HCT116 (cell line): ENCODE results near the gene ACSL3.

ENCODE experiments used
- CTCF ChIP-seq, 3 experiments: fragments of 200-600 bp in 1 of 3; sonication (generic) in 1 of 3; IDR thresholded peaks in 2 of 3; conservative IDR thresholded peaks in 1 of 3; 2 replicates each; pipeline ENCODE4 v1.5.1; 2012 to 2017; ENCODE audit warnings: low read depth in 2 of 3, low read length in 2 of 3, antibody characterized with exemption in 1 of 3, borderline replicate concordance in 1 of 3, control low read depth in 1 of 3, mild to moderate bottlenecking in 1 of 3, mixed read lengths in 1 of 3, mixed run types in 1 of 3, moderate library complexity in 1 of 3; ENCODE audit not compliant: insufficient read depth in 1 of 3
- EZH2phosphoT487 ChIP-seq: fragments of 200-600 bp; IDR thresholded peaks from 2 replicates; pipeline ENCODE4 v1.6.1; 2018; ENCODE audit warnings: antibody characterized with exemption, borderline replicate concordance
- POLR2AphosphoS5 ChIP-seq: IDR thresholded peaks from 2 replicates; pipeline ENCODE4 v1.6.1; 2011; ENCODE audit warnings: mild to moderate bottlenecking, low read depth, low read length, moderate library complexity
- SP1 ChIP-seq: IDR thresholded peaks from 2 replicates; pipeline ENCODE4 v1.6.1; 2012; ENCODE audit warnings: low read depth

DNA sequence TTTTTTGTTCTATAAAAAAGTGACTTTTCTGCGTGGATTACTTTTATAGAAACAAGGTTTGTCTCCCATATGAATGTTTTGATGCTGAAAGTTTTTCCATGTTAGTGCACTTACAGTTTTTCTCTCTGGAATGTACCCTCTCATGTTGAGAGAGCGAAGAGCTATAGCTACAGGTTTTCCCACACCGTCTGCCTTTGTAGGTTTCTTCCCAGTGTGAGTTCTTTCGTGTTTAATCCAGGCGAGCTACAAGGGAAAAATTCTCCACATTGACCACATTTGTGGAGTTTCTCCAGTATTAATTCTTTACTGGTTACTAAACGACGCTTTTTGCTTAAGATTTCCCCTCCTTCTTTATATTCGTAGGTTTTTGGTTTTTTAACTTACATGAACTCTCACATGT lies 85.1 kb downstream of the ACSL3 start:
- TF ChIP-seq CTCF (IDR thresholded peaks at IDR 0.05 in 2 of 3, conservative IDR thresholded peaks at IDR 0.05 in 1 of 3; ENCODE audit: borderline replicate concordance in 1 of 3, insufficient read depth in 1 of 3, low read depth in 2 of 3, low read length in 2 of 3) (no peak), EZH2phosphoT487 (no peak), SP1 (no peak), POLR2AphosphoS5 (no peak)
